NB4 (cell line): ENCODE results near the gene CHSY1.

Experiments
- CTCF ChIP-seq: IDR thresholded peaks from one replicate; pipeline ENCODE4 v1.5.1; 2012; ENCODE audit warnings: low read depth, low read length
- MYC ChIP-seq: IDR thresholded peaks from 2 replicates; pipeline ENCODE4 v1.6.1; 2011; ENCODE audit warnings: low read depth, low read length
- POLR2A ChIP-seq: IDR thresholded peaks from 2 replicates; pipeline ENCODE4 v1.6.1; 2011; ENCODE audit warnings: mild to moderate bottlenecking; ENCODE audit not compliant: insufficient read length; ENCODE audit errors: extremely low read depth
- TF ChIP-seq, protein P1 (sequence below): IDR thresholded peaks from 2 replicates; pipeline ENCODE4 v1.6.1; 2011; ENCODE audit warnings: low read depth, low read length

GRCh38 chr15:101277038-101277822 is 25.4 kb upstream of the CHSY1 start, which contains the start of gene SELENOS:
- TF ChIP-seq CTCF, result no peak
- TF ChIP-seq, protein P1, sequence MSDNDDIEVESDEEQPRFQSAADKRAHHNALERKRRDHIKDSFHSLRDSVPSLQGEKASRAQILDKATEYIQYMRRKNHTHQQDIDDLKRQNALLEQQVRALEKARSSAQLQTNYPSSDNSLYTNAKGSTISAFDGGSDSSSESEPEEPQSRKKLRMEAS, result peak; percentile 91
- peak; percentile 48 for TF ChIP-seq POLR2A
- peak; percentile 21; the same call in 1 of the 2 replicates for TF ChIP-seq MYC
